ENCODE data around the gene SPATA6L.
"Not testable (repeated sequence)": the region's sequence is repeated elsewhere in the genome, so short reads cannot be mapped to it uniquely, and the experiment has no call there.

SPATA6L gene

GRCh38 chr9:4671737-4672136, 5.5 kb upstream of the SPATA6L start:
- DNase-seq, result no peak

DNA sequence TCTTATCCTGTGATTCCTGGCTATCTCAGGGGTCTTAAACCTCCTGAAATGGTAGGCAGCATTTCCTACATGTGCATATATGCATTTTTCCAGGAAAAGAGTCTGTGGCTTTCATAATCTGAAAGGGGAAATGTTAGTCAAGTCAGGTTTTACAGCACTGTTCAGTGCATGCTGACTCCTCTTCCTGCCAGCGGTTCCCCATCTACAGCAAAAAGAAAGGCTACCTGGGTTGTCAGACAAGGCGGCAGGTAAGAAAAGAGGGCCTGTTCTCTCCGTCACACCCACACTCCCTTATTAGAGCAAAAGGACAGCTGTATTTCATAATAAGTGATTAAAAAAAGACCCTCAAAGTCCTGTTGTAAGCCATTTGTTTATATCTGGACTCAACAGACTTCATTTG, 4.3 kb upstream of the SPATA6L start:
- no peak for DNase-seq

DNA sequence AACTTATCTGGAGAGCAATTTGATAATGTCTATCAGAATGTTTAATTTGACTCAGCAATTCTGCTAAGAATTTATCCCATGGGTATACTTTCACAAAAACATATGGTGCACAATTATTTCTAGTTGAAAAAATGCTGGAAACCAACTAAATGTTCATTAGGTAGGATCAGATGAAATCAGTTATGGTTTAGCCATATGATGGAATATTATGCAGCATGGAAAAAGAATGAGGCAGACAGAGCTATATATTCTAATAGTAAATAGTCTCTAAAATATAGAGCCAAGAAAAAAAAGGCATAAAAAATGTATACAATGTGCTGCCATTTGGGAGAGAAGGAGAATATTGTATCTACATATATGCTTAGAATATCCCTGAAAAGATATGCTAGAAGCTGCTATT, 3.6 kb upstream of the SPATA6L start:
- no peak for DNase-seq

GRCh38 chr9:4668604-4669003, 2.3 kb upstream of the SPATA6L start:
- DNase-seq, result no peak

GRCh38 chr9:4667681-4668080, 1.4 kb upstream of the SPATA6L start:
- no peak for DNase-seq

- DNase-seq, result no peak
Observed at GRCh38 chr9:4665357-4665756, 923 bp downstream of the SPATA6L start.

- DNase-seq, result no peak
Observed at GRCh38 chr9:4663956-4664355, 2.3 kb downstream of the SPATA6L start.

DNA sequence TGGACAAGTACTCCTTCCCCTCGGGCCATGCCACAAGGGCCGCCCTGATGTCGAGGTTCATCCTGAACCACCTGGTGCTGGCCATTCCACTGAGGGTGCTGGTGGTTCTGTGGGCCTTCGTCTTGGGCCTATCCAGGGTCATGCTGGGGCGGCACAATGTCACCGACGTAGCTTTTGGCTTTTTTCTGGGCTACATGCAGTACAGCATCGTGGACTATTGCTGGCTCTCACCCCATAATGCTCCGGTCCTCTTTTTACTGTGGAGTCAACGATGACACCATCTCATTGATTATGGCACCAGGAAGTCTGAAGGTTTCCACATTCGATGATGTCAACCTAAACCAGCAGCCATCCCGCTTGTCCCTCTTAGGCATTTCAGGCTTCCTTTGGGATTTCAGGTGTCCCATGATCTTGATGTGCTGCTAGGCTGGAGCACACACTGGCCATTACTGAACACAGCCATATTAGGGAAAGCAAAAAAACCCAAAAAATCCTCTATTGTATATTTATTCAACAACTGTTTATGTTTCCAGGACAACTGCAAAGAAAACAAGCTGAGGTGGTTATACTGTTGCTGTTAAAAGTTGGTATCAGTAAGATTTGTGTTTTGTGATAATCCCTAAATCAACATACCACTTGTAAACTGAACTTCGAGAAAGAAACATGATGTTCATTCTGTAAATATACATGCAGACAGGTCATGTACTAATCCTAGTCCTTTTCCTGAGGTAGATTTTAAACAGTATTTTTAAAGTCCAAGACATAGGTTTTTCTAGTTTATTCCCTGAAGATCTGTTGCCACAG, 3.1 kb downstream of the SPATA6L start:
- DNase-seq, result no peak

GRCh38 chr9:4662108-4662988, 3.9 kb downstream of the SPATA6L start, which contains the start of gene PLPP6:
Gene PLPP6, plus strand, starts transcription at chr9:4662294. Its CDS starts 82 bp downstream, at chr9:4662376.
- DNase-seq, result peak; percentile 5

DNA sequence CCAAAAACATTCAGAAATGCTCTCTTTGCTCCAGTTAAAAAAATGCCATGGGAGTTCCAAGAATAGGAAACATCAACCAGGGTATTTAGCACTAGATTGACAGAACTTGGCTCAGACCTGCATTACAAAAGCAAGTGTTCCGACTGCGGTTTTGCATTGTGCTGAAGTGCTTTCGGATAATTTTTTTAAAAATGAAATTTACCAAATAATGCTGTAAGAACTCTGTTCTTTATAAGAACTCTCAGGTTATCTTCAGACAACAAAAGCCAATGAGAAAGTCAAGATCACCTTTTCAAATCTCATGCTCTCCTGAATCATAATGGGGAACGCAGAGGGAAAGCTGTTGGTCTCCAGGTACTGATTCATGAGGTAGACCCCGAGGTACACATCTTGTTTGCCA, 4.7 kb downstream of the SPATA6L start:
- DNase-seq, result no peak

DNA sequence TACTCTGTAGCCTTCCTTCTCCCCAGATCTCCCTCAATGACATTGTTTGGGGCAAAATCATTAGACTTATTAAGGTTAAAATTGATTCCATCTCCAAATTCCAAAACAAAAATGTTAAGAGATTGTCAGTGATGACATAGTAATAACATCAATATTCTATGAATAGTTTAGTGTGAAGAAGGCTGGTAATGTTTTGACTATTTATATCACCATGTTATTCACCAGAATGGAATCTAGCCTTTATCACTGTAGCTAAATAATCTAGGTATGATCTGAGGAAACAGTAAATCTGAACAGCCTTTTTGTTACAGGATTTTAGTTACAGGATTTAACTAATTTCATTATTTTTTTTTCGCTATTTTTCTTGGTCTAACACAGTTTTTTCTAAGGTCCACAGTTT, 5.1 kb downstream of the SPATA6L start:
- DNase-seq, result no peak

DNA sequence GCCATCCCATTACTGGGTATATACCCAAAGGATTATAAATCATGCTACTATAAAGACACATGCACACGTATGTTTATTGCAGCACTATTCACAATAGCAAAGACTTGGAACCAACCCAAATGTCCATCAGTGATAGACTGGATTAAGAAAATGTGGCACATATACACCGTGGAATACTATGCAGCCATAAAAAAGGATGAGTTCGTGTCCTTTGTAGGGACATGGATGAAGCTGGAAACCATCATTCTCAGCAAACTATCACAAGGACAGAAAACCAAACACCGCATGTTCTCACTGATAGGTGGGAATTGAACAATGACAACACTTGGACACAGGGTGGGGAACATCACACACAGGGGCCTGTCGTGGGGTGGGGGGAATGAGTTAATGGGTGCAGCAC, 5.6 kb downstream of the SPATA6L start:
- not testable (repeated sequence) for DNase-seq

DNA sequence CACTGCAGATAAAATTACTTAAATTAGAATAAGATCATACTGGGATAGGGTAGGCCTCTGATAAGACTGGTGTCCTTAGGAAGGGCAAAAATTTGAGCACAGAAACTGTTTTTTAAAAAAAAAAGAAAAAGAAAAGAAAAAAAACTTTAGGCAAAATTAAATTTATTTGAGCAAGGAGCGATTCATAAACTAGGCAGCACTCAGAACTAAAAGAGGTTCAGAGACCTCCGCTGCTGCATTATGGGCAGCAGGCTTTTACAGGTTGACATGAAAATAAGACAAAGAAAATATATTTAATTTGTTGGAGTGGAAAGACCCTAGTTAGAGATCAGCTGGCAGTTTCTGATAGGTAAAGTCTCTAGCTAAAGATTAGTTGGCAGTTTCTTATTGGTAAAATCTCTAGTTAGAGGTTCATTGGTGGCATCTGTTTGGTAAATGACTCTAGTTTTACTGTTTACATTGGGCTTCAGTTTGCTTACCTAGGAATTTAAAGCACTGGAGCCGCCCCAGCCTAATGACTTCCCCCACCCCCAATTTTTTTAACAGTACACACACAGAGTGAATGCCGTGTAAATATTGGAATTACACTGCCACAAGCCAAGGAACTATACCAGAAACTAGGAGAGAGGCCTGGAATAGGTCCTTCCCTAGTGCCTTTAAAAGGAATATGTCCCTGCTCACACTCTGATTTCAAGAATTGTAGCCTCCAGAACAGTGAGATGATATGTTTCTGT, 8.7 kb downstream of the SPATA6L start:
- no peak for DNase-seq

- no peak for DNase-seq
Observed at GRCh38 chr9:4656621-4657020, 9.7 kb downstream of the SPATA6L start.

DNA sequence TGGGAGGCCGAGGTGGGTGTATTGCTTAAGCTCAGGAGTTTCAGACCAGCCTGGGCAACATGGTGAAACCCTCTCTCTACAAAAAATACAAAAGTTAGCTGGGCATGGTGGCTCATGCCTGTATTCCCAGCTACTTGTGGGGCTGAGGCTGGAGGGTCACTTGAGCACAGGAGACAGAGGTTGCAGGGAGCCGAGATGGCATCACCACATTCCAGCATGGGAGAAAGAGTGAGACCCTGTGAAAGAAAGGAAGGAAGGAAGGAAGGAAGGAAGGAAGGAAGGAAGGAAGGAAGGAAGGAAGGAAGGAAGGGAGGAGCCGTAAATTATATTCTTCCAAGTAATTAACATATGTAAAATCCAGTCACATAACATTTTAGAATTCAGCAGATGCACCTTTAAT, 10.1 kb downstream of the SPATA6L start:
- DNase-seq, result not testable (repeated sequence)

DNA sequence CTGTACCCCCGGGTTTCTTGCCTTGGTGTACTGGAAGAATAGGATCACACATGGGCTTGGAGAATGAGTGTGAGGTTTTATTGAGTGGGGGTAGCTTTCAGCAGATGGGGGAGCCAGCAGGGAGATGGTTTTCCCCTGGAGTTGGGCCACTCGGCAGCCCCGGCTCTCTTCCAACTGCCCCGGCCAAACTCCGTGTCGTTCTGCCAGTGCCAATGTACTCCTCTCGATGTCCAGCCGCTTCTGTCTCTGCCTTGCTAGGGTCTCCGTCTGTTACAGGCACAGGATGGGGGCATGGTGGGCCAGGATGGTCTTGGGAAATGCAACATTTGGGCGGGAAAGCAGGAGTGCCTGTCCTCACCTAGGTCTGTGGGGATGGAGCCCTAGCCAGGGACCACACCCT, 11.7 kb downstream of the SPATA6L start:
- no peak for DNase-seq

DNA sequence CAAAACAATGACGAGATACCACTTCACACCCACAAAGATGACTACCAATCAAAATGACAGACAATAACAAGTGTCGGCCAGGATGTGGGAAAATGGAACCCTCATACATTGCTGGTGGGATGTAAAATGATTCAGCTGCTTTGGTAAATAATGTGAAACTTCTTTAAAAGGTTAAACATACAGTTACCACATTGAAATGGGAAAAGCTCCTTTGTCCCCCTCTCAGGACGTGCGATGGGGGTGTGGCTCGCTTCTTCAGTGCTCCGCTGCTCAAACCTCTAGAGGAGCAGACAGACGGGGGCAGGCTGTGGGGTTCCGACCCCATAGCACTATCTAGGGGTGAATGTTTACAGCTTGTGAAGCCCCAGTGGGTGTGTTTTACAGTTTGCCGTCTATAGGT, 12.2 kb downstream of the SPATA6L start:
- no peak for DNase-seq

- no peak for DNase-seq
Observed at GRCh38 chr9:4642351-4642750, 23.9 kb downstream of the SPATA6L start.

- no peak for DNase-seq
Observed at GRCh38 chr9:4640027-4640426, 26.3 kb downstream of the SPATA6L start.

- DNase-seq, result no peak
Observed at GRCh38 chr9:4639420-4639819, 26.9 kb downstream of the SPATA6L start.

- DNase-seq, result no peak
Observed at GRCh38 chr9:4638968-4639367, 27.3 kb downstream of the SPATA6L start.

DNA sequence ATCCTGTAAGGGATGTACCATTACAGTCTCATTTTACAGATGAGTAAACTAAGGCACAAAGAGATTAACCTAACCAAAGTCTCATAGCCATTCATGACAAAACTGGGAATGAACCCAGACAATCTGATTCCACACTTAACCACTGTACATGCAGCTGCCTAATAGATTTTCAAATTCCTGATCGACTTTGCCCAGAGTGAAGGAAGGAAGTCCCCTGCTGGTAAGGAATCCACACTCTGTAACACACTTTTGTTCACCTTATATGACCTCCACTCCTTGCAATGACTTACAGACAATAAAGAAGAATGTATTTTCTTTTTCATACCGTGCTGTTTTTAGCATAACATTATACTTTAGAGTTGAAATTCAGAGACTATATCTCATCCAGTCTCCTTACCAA, 35.4 kb downstream of the SPATA6L start:
- DNase-seq, result no peak

GRCh38 chr9:4622016-4622415, 44.3 kb downstream of the SPATA6L start:
- DNase-seq, result no peak

All from GOT3 (cell line).